Activated CD4-positive, alpha-beta T cell treated with anti-CD3 and anti-CD28 coated beads, Interleukin-2, amount 50 U/mL, for 16 hours (primary cell): ENCODE measurements around the gene CAMKMT.
A peak's percentile ranks its signal among the peaks of the same experiment; 100 is the strongest.
"Not testable (repeated sequence)": the region's sequence is repeated elsewhere in the genome, so short reads cannot be mapped to it uniquely, and the experiment has no call there.

Experiments
- DNase-seq: peaks from one replicate; pipeline ENCODE4 v3.0.0-alpha.2; 2020

CAMKMT gene

GRCh38 chr2:44450082-44450481 lies 88.3 kb downstream of the CAMKMT start:
- DNase-seq = no peak

- no peak for DNase-seq
Observed at GRCh38 chr2:44450806-44451205, 89.1 kb downstream of the CAMKMT start.

GRCh38 chr2:44452069-44452583 lies 90.4 kb downstream of the CAMKMT start:
- DNase-seq = no peak

- no peak for DNase-seq
Observed at GRCh38 chr2:44453259-44453658, 91.5 kb downstream of the CAMKMT start.

- DNase-seq = no peak
Observed at GRCh38 chr2:44455877-44456276, 94.1 kb downstream of the CAMKMT start.

GRCh38 chr2:44456946-44457345 lies 95.2 kb downstream of the CAMKMT start:
- DNase-seq = no peak

- DNase-seq = no peak
Observed at GRCh38 chr2:44459739-44460138, 98.0 kb downstream of the CAMKMT start.

GRCh38 chr2:44462934-44463849 lies 101.4 kb downstream of the CAMKMT start:
- no peak for DNase-seq

GRCh38 chr2:44464437-44464836 lies 102.7 kb downstream of the CAMKMT start:
- DNase-seq = no peak

GRCh38 chr2:44470151-44470550 lies 108.4 kb downstream of the CAMKMT start:
- DNase-seq = no peak

GRCh38 chr2:44477657-44478414 lies 116.1 kb downstream of the CAMKMT start:
- no peak for DNase-seq

- DNase-seq = peak; percentile 80
Observed at GRCh38 chr2:44479127-44479887, 117.6 kb downstream of the CAMKMT start.

GRCh38 chr2:44480068-44480467 lies 118.3 kb downstream of the CAMKMT start:
- DNase-seq = no peak

GRCh38 chr2:44487052-44487451 lies 125.3 kb downstream of the CAMKMT start:
- DNase-seq = no peak

- no peak for DNase-seq
Observed at GRCh38 chr2:44490726-44491125, 129.0 kb downstream of the CAMKMT start.

GRCh38 chr2:44494006-44494405 lies 132.3 kb downstream of the CAMKMT start:
- DNase-seq = no peak

- no peak for DNase-seq
Observed at GRCh38 chr2:44495035-44495434, 133.3 kb downstream of the CAMKMT start.

GRCh38 chr2:44495544-44495943 lies 133.8 kb downstream of the CAMKMT start:
- no peak for DNase-seq

- no peak for DNase-seq
Observed at GRCh38 chr2:44496130-44496529, 134.4 kb downstream of the CAMKMT start.

- no peak for DNase-seq
Observed at GRCh38 chr2:44498551-44498950, 136.8 kb downstream of the CAMKMT start.

GRCh38 chr2:44505664-44506063 lies 143.9 kb downstream of the CAMKMT start:
- not testable (repeated sequence) for DNase-seq

- no peak for DNase-seq
Observed at GRCh38 chr2:44510246-44510645, 148.5 kb downstream of the CAMKMT start.

GRCh38 chr2:44515416-44515815 lies 153.7 kb downstream of the CAMKMT start:
- no peak for DNase-seq
